HEK293 (cell line): Measurements from ENCODE around the gene BPNT1.

ENCODE experiments used
- CTCF ChIA-PET: fragments of 350-600 bp; formaldehyde crosslinking; extraction: SDS; loops from one replicate; lab custom pipeline; 2021; ENCODE audit warnings: antibody characterized with exemption; lab: Yijun Ruan, JAX
- POLR2A ChIA-PET: fragments of 300-600 bp; formaldehyde crosslinking; extraction: SDS; loops from one replicate; lab custom pipeline; 2020; ENCODE audit warnings: antibody characterized with exemption, inconsistent platforms; lab: Yijun Ruan, JAX
- H3K27ac ChIP-seq: fragments of 200-500 bp; sonication (Bioruptor generic); 2 replicates; pipeline ENCODE4 v1.5.1; 2014; ENCODE audit warnings: low read depth, low read length, control low read depth, inconsistent platforms; ENCODE audit errors: extremely low read depth
- H3K36me3 ChIP-seq, 2 experiments: fragments of 200-500 bp in 1 of 2; sonication (Bioruptor generic) in 1 of 2; 1 replicate in 1 of 2; 2 replicates in 1 of 2; pipeline ENCODE4 v1.5.1; 2014 to 2017; ENCODE audit warnings: inconsistent platforms in 2 of 2, low read length in 2 of 2; ENCODE audit not compliant: control insufficient read depth in 2 of 2, insufficient read depth in 1 of 2
- H3K4me1 ChIP-seq: fragments of 200-500 bp; sonication (Bioruptor generic); 2 replicates; pipeline ENCODE4 v1.5.1; 2014; ENCODE audit warnings: mild to moderate bottlenecking, low read length, inconsistent platforms; ENCODE audit not compliant: control insufficient read depth, insufficient read depth
- H3K4me3 ChIP-seq: 2 replicates; pipeline ENCODE4 v1.5.1; 2011; ENCODE audit warnings: low read depth, mild to moderate bottlenecking, control low read depth, low read length, moderate library complexity
- H3K9me3 ChIP-seq: fragments of 200-500 bp; sonication (Bioruptor generic); 2 replicates; pipeline ENCODE4 v1.5.1; 2014; ENCODE audit warnings: low read depth, low read length, inconsistent platforms; ENCODE audit not compliant: control insufficient read depth, insufficient read depth
- GLIS1 ChIP-seq: fragments of 450-650 bp; formaldehyde crosslinking; IDR thresholded peaks from 2 replicates; pipeline ENCODE4 v1.5.1; 2016; ENCODE audit warnings: missing biosample characterization, missing genetic modification characterization
- KLF9 ChIP-seq: fragments of 450-650 bp; formaldehyde crosslinking; IDR thresholded peaks from 2 replicates; pipeline ENCODE4 v1.5.1; 2016; ENCODE audit warnings: missing biosample characterization, missing genetic modification characterization, low read depth
- MYNN ChIP-seq: fragments of 450-650 bp; formaldehyde crosslinking; IDR thresholded peaks from 2 replicates; pipeline ENCODE4 v1.5.1; 2016; ENCODE audit warnings: missing biosample characterization, missing genetic modification characterization, borderline replicate concordance
- PATZ1 ChIP-seq: fragments of 450-650 bp; formaldehyde crosslinking; IDR thresholded peaks from 2 replicates; pipeline ENCODE4 v1.5.1; 2016; ENCODE audit warnings: missing biosample characterization, missing genetic modification characterization
- SALL2 ChIP-seq: fragments of 450-650 bp; formaldehyde crosslinking; IDR thresholded peaks from 2 replicates; pipeline ENCODE4 v1.5.0; 2017; ENCODE audit warnings: missing biosample characterization, mild to moderate bottlenecking, missing genetic modification characterization, borderline replicate concordance
- TSHZ1 ChIP-seq: fragments of 450-650 bp; formaldehyde crosslinking; IDR thresholded peaks from 2 replicates; pipeline ENCODE4 v1.5.1; 2016; ENCODE audit warnings: missing biosample characterization, missing genetic modification characterization, borderline replicate concordance
- ZBTB11 ChIP-seq: fragments of 450-650 bp; formaldehyde crosslinking; conservative IDR thresholded peaks from 2 replicates; pipeline ENCODE4 v1.5.1; 2016; ENCODE audit warnings: low read depth, missing biosample characterization, missing genetic modification characterization
- ZNF112 ChIP-seq: fragments of 450-650 bp; formaldehyde crosslinking; IDR thresholded peaks from 2 replicates; pipeline ENCODE4 v1.5.0; 2017; ENCODE audit warnings: missing biosample characterization, missing genetic modification characterization
- ZNF157 ChIP-seq: fragments of 450-650 bp; formaldehyde crosslinking; IDR thresholded peaks from 2 replicates; pipeline ENCODE4 v1.5.1; 2016; ENCODE audit warnings: missing biosample characterization, missing genetic modification characterization
- ZNF362 ChIP-seq: fragments of 450-650 bp; formaldehyde crosslinking; IDR thresholded peaks from 2 replicates; pipeline ENCODE4 v1.5.1; 2016; ENCODE audit warnings: missing biosample characterization, missing genetic modification characterization
- ZNF501 ChIP-seq: fragments of 450-650 bp; formaldehyde crosslinking; IDR thresholded peaks from 2 replicates; pipeline ENCODE4 v1.5.1; 2016; ENCODE audit warnings: missing biosample characterization, missing genetic modification characterization
- ZNF513 ChIP-seq: fragments of 450-650 bp; IDR thresholded peaks from 2 replicates; pipeline ENCODE4 v1.5.1; 2018; ENCODE audit warnings: missing biosample characterization, missing genetic modification characterization
- ZNF639 ChIP-seq: fragments of 450-650 bp; formaldehyde crosslinking; IDR thresholded peaks from 2 replicates; pipeline ENCODE4 v1.5.1; 2016; ENCODE audit warnings: missing biosample characterization, missing genetic modification characterization

The BPNT1 gene

GRCh38 chr1:220044678-220045355, 44.8 kb downstream of the BPNT1 start:
- CTCF ChIA-PET: interaction anchor here (0.8 kb wide), 1 partner anchor 182 kb away, joined by 3 read pairs; no protein-coding TSS in a partner anchor
- H3K4me1 ChIP-seq: no peaks in the 10 kb centered on the region
- TF ChIP-seq SALL2 (tag by site-specific recombination) (no peak), ZNF362 (tag by site-specific recombination) (peak; percentile 59; the same call in 1 of the 2 replicates)
- TF ChIP-seq, all 188 proteins: peak for 1
- Histone ChIP-seq H3K27ac (no peak overlapping the region), H3K9me3 (no peaks in the 10 kb centered on the region), H3K4me3 (peak overlapping the region; percentile 89), H3K36me3 (peaks cover 2 to 8% of the 10 kb centered on the region in 2 experiments; a peak in 2 of 3 replicates)
- POLR2A ChIA-PET: interaction anchor here (0.6 kb wide), 3 partner anchors 32 to 679 kb away, joined by 3 to 6 read pairs (median 4); no protein-coding TSS in a partner anchor

- Histone ChIP-seq H3K4me3 (no peak overlapping the region), H3K36me3 (peaks cover 9 to 19% of the 10 kb centered on the region in 2 experiments; a peak in 2 of 3 replicates), H3K9me3 (no peaks in the 10 kb centered on the region), H3K27ac (no peak overlapping the region), H3K4me1 (no peaks in the 10 kb centered on the region)
- POLR2A ChIA-PET: no interaction called here
- TF ChIP-seq ZNF112 (no peak), PATZ1 (tag by site-specific recombination) (no peak), ZNF501 (tag by site-specific recombination) (no peak), ZNF157 (tag by site-specific recombination) (no peak), ZNF639 (tag by site-specific recombination) (no peak)
- CTCF ChIA-PET: interaction anchor here (0.6 to 0.9 kb wide), 3 partner anchors 56 to 690 kb away, joined by 3 to 4 read pairs (median 3); no protein-coding TSS in a partner anchor
Observed at GRCh38 chr1:220043646-220044045, 45.9 kb downstream of the BPNT1 start.

- Histone ChIP-seq H3K4me1 (no peaks in the 10 kb centered on the region), H3K4me3 (no peak overlapping the region), H3K36me3 (peaks cover 17 to 22% of the 10 kb centered on the region in 2 experiments; a peak in 2 of 3 replicates), H3K27ac (no peak overlapping the region), H3K9me3 (no peaks in the 10 kb centered on the region)
- ChIA-PET CTCF (interaction anchor here (0.6 to 0.7 kb wide), 2 partner anchors 65 to 205 kb away, joined by 3 read pairs; no protein-coding TSS in a partner anchor), POLR2A (interaction anchor here (0.6 kb wide), 1 partner anchor 81 kb away, joined by 3 read pairs; no protein-coding TSS in a partner anchor)
- TF ChIP-seq TSHZ1 (no peak), MYNN (tag by site-specific recombination) (no peak), ZNF513 (tag by site-specific recombination) (no peak), GLIS1 (no peak), KLF9 (tag by site-specific recombination) (no peak), ZBTB11 (tag by site-specific recombination) (no peak)
Observed at GRCh38 chr1:220040028-220040596, 49.5 kb downstream of the BPNT1 start.
